DMS79 (cell line): Measurements from ENCODE around the gene TFR2.

Source experiments
- DNase-seq: peaks from one replicate; lab custom pipeline; 2025; lab: John Stamatoyannopoulos, UW

TFR2 gene

DNA sequence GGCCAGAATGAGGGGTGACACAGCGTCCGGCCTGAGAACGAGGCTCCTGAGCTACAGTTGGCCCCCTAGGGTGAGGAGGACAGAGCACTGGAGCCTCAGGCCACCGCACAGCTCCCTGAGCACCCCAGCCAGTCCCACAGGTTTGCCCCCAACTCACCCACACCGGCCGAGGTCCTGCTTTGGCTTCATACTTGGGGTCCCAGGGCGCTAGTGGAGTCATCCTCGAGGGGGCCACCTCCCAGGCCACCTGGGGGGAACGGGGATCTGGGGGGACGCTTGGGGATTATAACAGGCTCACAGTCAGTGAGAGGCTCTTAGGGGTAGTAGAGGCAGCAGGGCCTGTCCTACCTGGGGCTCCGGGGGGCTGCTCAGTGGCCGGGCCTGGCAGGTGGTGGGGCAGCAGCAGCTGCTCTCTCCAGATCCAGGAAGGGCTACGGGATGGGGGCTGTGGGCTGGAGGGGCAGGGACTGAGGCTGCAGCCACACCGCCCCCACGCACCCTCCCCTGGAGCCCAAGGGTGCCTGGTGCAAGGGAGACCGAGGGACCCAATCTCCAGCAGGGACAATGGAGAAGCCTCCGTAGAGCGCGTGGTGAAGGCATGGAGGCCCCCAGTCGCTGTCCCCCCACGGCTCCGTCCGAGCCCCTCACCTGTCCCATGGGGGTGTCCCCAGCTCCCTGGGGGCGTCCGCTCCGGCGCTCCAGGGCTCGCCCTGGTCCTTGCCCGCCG is 68.2 kb downstream of the TFR2 start:
- DNase-seq = no peak

- no peak for DNase-seq
Measured at GRCh38 chr7:100572281-100572948, 68.9 kb downstream of the TFR2 start.

DNA sequence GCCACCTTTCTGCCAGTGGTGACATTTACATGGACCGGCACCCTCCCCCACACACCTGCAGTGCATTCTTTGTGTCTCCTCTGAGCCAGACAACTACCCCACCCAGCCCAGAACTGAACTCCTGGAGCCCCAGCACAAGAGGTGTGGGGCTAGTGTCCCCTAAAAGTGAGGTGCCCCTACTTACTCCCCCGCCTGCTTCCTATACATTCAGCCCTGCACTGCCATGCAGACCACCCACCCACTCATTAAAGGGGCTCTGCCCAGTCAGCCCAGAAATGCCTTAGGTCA is 69.6 kb downstream of the TFR2 start:
- no peak for DNase-seq

DNA sequence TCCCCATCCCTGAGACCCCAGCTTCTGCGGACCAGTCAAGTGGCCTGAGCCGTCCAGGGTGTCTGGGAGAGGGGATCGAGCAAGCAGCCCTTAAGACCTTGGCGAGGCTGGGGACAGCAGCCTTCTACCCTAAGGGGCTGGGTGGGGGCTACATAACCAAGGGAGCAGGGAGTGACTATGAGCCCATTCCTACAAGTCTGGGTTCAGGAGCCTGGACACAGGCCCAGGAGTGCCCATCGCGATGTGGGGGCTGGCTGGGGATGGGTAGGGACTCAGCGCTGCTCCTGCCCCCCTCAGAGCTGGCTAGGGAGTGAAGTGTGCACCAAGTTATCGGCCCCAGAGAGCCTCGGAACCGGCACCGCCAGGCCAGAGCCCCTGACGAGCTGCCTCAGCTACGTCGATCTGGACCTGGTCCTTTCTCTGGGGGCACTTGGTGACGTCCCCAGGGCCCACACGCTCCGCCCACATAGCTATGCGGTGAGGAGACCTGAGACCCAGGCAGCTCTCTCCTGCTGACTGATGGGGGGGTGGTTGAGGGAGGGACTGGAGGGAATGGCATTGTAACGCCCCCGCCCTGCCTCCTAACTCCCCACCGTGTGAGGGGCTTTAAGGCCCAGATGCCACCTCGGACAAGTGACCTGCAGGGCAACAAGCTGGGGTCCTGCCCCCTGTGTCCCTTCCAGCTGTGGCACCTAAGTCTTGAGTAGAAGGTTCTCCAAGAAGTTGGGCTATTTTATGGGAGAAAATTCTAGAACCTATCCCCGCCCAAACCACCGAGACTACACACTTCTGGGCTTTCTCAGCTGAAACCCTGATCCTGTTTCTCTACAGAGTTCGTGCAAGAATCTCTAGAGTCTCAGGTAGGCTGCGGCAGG is 70.2 kb downstream of the TFR2 start:
- DNase-seq = no peak
